Adipocyte (in vitro differentiated cells): ENCODE measurements around the gene KANK4.

Experiments
- DNase-seq: peaks from one replicate; pipeline ENCODE4 v3.0.0-alpha.2; 2015; ENCODE audit warnings: low read depth
- H3K27me3 ChIP-seq: replicated peaks from 2 replicates; pipeline ENCODE4 v1.7.0; 2013; ENCODE audit warnings: mild to moderate bottlenecking, low read length, moderate library complexity; ENCODE audit not compliant: control insufficient read depth, insufficient read depth
- H3K36me3 ChIP-seq: 2 replicates; pipeline ENCODE4 v1.7.0; 2013; ENCODE audit warnings: low read length, mild to moderate bottlenecking, moderate library complexity; ENCODE audit not compliant: control insufficient read depth, insufficient read depth, severe bottlenecking
- H3K4me1 ChIP-seq: 2 replicates; pipeline ENCODE4 v1.7.0; 2013; ENCODE audit warnings: mild to moderate bottlenecking, low read length, moderate library complexity; ENCODE audit not compliant: control insufficient read depth, insufficient read depth
- H3K4me3 ChIP-seq: 2 replicates; pipeline ENCODE4 v1.7.0; 2013; ENCODE audit warnings: mild to moderate bottlenecking, low read length, moderate library complexity
- H3K9ac ChIP-seq: 2 replicates; pipeline ENCODE4 v1.7.0; 2013; ENCODE audit warnings: mild to moderate bottlenecking, low read length, moderate library complexity
- H3K9me3 ChIP-seq: 2 replicates; pipeline ENCODE4 v1.7.0; 2013; ENCODE audit warnings: mild to moderate bottlenecking, low read length, moderate library complexity; ENCODE audit not compliant: control insufficient read depth

The KANK4 gene

GRCh38 chr1:62269439-62269838 is 49.8 kb downstream of the KANK4 start:
- peaks cover 7% of the 10 kb centered on the region for H3K27me3 ChIP-seq
- no peak for DNase-seq
- H3K9ac ChIP-seq, result no peak overlapping the region
- H3K4me1 ChIP-seq, result no peaks in the 10 kb centered on the region
- H3K36me3 ChIP-seq, result no peaks in the 10 kb centered on the region
- no peaks in the 10 kb centered on the region for H3K9me3 ChIP-seq
- H3K4me3 ChIP-seq, result no peak overlapping the region

GRCh38 chr1:62268315-62268714 is 50.9 kb downstream of the KANK4 start:
- Histone ChIP-seq H3K36me3 (no peaks in the 10 kb centered on the region), H3K4me3 (no peak overlapping the region), H3K4me1 (no peaks in the 10 kb centered on the region), H3K9me3 (no peaks in the 10 kb centered on the region), H3K27me3 (peaks cover 8% of the 10 kb centered on the region), H3K9ac (no peak overlapping the region)
- no peak for DNase-seq

- Histone ChIP-seq H3K27me3 (peaks cover 18% of the 10 kb centered on the region), H3K4me1 (no peaks in the 10 kb centered on the region), H3K9me3 (no peaks in the 10 kb centered on the region), H3K4me3 (no peak overlapping the region), H3K9ac (no peak overlapping the region), H3K36me3 (no peaks in the 10 kb centered on the region)
- no peak for DNase-seq
Observed at GRCh38 chr1:62265956-62266935, 53.0 kb downstream of the KANK4 start.

GRCh38 chr1:62263814-62264353 is 55.4 kb downstream of the KANK4 start:
- no peak overlapping the region for H3K4me3 ChIP-seq
- H3K36me3 ChIP-seq, result no peaks in the 10 kb centered on the region
- H3K9me3 ChIP-seq, result no peaks in the 10 kb centered on the region
- no peak overlapping the region for H3K9ac ChIP-seq
- no peak for DNase-seq
- H3K27me3 ChIP-seq, result peaks cover 31% of the 10 kb centered on the region
- no peaks in the 10 kb centered on the region for H3K4me1 ChIP-seq

GRCh38 chr1:62263006-62263813 is 56.0 kb downstream of the KANK4 start:
- Histone ChIP-seq H3K36me3 (no peaks in the 10 kb centered on the region), H3K4me1 (no peaks in the 10 kb centered on the region), H3K27me3 (peaks cover 33% of the 10 kb centered on the region), H3K9ac (no peak overlapping the region), H3K4me3 (no peak overlapping the region), H3K9me3 (no peaks in the 10 kb centered on the region)
- no peak for DNase-seq

- Histone ChIP-seq H3K4me3 (no peak overlapping the region), H3K9ac (no peak overlapping the region), H3K27me3 (peaks cover 38% of the 10 kb centered on the region), H3K9me3 (no peaks in the 10 kb centered on the region), H3K4me1 (no peaks in the 10 kb centered on the region), H3K36me3 (no peaks in the 10 kb centered on the region)
- DNase-seq, result no peak
Observed at GRCh38 chr1:62260688-62261087, 58.5 kb downstream of the KANK4 start.

GRCh38 chr1:62259551-62259950 is 59.7 kb downstream of the KANK4 start:
- peaks cover 38% of the 10 kb centered on the region for H3K27me3 ChIP-seq
- no peaks in the 10 kb centered on the region for H3K36me3 ChIP-seq
- no peaks in the 10 kb centered on the region for H3K9me3 ChIP-seq
- H3K9ac ChIP-seq, result no peak overlapping the region
- H3K4me1 ChIP-seq, result no peaks in the 10 kb centered on the region
- DNase-seq, result no peak
- H3K4me3 ChIP-seq, result no peak overlapping the region

- no peaks in the 10 kb centered on the region for H3K36me3 ChIP-seq
- H3K4me1 ChIP-seq, result no peaks in the 10 kb centered on the region
- H3K4me3 ChIP-seq, result no peak overlapping the region
- H3K9me3 ChIP-seq, result no peaks in the 10 kb centered on the region
- H3K9ac ChIP-seq, result no peak overlapping the region
- peaks cover 5% of the 10 kb centered on the region for H3K27me3 ChIP-seq
- DNase-seq, result no peak
Observed at GRCh38 chr1:62250126-62250726, 69.0 kb downstream of the KANK4 start.

- Histone ChIP-seq H3K36me3 (no peaks in the 10 kb centered on the region), H3K9ac (no peak overlapping the region), H3K4me3 (no peak overlapping the region), H3K4me1 (no peaks in the 10 kb centered on the region), H3K27me3 (peaks cover 5% of the 10 kb centered on the region), H3K9me3 (no peaks in the 10 kb centered on the region)
- DNase-seq, result no peak
Observed at GRCh38 chr1:62247391-62248168, 71.7 kb downstream of the KANK4 start.

- Histone ChIP-seq H3K9me3 (no peaks in the 10 kb centered on the region), H3K27me3 (peaks cover 5% of the 10 kb centered on the region), H3K4me3 (no peak overlapping the region), H3K4me1 (no peaks in the 10 kb centered on the region), H3K9ac (no peak overlapping the region), H3K36me3 (no peaks in the 10 kb centered on the region)
- DNase-seq, result no peak
Observed at GRCh38 chr1:62245201-62245600, 74.0 kb downstream of the KANK4 start.
